Measurements from ENCODE around the gene SLCO1B3. TPM values are rescaled to one million over a fixed set of nuclear protein-coding genes. Genes with fewer than 3 reads are reported as not detected.

Gene SLCO1B3
- total and polyA plus RNA-seq, 2 of the 4 experiments (the other 2 are of a cell fraction), result not detected

DNA sequence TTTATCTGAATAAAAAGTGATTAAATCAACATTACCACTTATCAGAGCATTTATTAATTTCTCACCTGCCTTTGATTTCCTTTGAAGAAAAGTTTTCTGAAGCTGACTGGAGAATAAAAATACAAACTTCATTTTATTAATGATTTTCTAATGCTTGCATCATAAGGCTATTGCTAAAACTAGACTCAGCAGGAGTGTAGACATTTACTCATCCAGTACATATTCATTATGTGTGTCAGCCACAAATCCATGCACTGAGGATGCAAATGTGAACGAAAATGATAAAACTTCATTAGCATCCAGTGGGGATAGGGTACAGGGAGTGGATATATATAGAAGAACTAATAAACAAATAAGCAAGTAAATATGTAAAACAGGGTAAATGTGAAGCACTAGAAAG is 74.6 kb downstream of the SLCO1B3 start:
- H2BK120ac ChIP-seq (ENCODE audit: low read depth, low read length), result no peak overlapping the region
- no peak overlapping the region for H3K4me2 ChIP-seq (ENCODE audit: low read depth, low read length)
- H3K56ac ChIP-seq (ENCODE audit: extremely low read depth, insufficient read depth, low read length), result no peak overlapping the region
- TF ChIP-seq MXI1 (IDR thresholded peaks at IDR 0.05; ENCODE audit: borderline replicate concordance, low read depth, low read length), result no peak
- no peak for TF ChIP-seq RAD21 (IDR thresholded peaks at IDR 0.05; ENCODE audit: low read length)
- TF ChIP-seq MAZ (IDR thresholded peaks at IDR 0.05; ENCODE audit: borderline replicate concordance, low read depth, low read length), result no peak
- no peak for TF ChIP-seq POLR2A (IDR thresholded peaks at IDR 0.05; ENCODE audit: low read depth, low read length)
- TF ChIP-seq SMC3 (IDR thresholded peaks at IDR 0.05; ENCODE audit: low read depth, low read length), result no peak
- no peak for TF ChIP-seq RCOR1 (IDR thresholded peaks at IDR 0.05; ENCODE audit: insufficient replicate concordance, low read length)
- TF ChIP-seq BHLHE40 (IDR thresholded peaks at IDR 0.05; ENCODE audit: low read depth, low read length), result no peak
- no peak for TF ChIP-seq RFX5 (IDR thresholded peaks at IDR 0.05; ENCODE audit: low read depth, low read length)
- no peak for TF ChIP-seq CEBPB (IDR thresholded peaks at IDR 0.05; ENCODE audit: low read depth, low read length)
- no peak for TF ChIP-seq NFE2L2 (IDR thresholded peaks at IDR 0.05; ENCODE audit: low read depth, low read length)
- no peak for TF ChIP-seq MAFK (IDR thresholded peaks at IDR 0.05; ENCODE audit: low read depth, low read length)
- TF ChIP-seq, protein P1, sequence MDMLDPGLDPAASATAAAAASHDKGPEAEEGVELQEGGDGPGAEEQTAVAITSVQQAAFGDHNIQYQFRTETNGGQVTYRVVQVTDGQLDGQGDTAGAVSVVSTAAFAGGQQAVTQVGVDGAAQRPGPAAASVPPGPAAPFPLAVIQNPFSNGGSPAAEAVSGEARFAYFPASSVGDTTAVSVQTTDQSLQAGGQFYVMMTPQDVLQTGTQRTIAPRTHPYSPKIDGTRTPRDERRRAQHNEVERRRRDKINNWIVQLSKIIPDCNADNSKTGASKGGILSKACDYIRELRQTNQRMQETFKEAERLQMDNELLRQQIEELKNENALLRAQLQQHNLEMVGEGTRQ (IDR thresholded peaks at IDR 0.05; ENCODE audit: low read depth, low read length), result no peak
- no peak for TF ChIP-seq CHD1 (IDR thresholded peaks at IDR 0.05; ENCODE audit: low read depth, low read length)
- no peak overlapping the region for H2BK20ac ChIP-seq (ENCODE audit: low read depth, low read length)
- no peak overlapping the region for H3K9ac ChIP-seq (ENCODE audit: low read depth, low read length)
- no peaks in the 10 kb centered on the region for H3K36me3 ChIP-seq (ENCODE audit: control insufficient read depth, insufficient read depth, low read length)
- H3K4me1 ChIP-seq (ENCODE audit: control insufficient read depth, insufficient read depth, low read length), result no peaks in the 10 kb centered on the region
- dilution Hi-C loops (cut with HindIII; ENCODE audit: low sequenced_read_pairs, unreplicated experiment), result no loop called here
- ChIA-PET POLR2A (ENCODE audit: unreplicated experiment) (no interaction called here), CTCF (no interaction called here)
- no peak for ATAC-seq (ENCODE audit: low read depth)
- no peak overlapping the region for H3K27ac ChIP-seq (ENCODE audit: insufficient read depth, low read length)
- no peaks in the 10 kb centered on the region for H3K9me1 ChIP-seq (ENCODE audit: insufficient read depth, low read length)
- no peak overlapping the region for H2AFZ ChIP-seq (replicated peaks; ENCODE audit: low read length, poor library complexity)
- H3K23ac ChIP-seq (ENCODE audit: low read depth, low read length), result no peak overlapping the region
- H2BK5ac ChIP-seq (ENCODE audit: low read depth, low read length, poor library complexity, severe bottlenecking), result no peak overlapping the region
- H2BK15ac ChIP-seq (ENCODE audit: low read depth, low read length), result no peak overlapping the region
- H2AK5ac ChIP-seq (ENCODE audit: low read depth, low read length), result no peak overlapping the region
- no peaks in the 10 kb centered on the region for H3K9me3 ChIP-seq (ENCODE audit: control insufficient read depth, insufficient read depth, low read length)
- H3K18ac ChIP-seq (ENCODE audit: low read depth, low read length), result no peak overlapping the region
- H4K20me1 ChIP-seq (ENCODE audit: insufficient read depth, low read length), result no peaks in the 10 kb centered on the region
- H3K14ac ChIP-seq (replicated peaks; ENCODE audit: low read depth, low read length), result no peak overlapping the region
- no peak overlapping the region for H4K5ac ChIP-seq (ENCODE audit: low read depth, low read length)
- H3K4ac ChIP-seq (ENCODE audit: low read depth, low read length), result no peak overlapping the region
- no peak for DNase-seq
- H2AK9ac ChIP-seq (replicated peaks; ENCODE audit: low read depth, low read length, poor library complexity), result no peak overlapping the region
- H3K27me3 ChIP-seq (ENCODE audit: control insufficient read depth, insufficient read depth, low read length), result no peaks in the 10 kb centered on the region
- H3K4me3 ChIP-seq (ENCODE audit: insufficient read depth, low read depth, low read length), result no peak overlapping the region
- no peaks in the 10 kb centered on the region for H3K79me1 ChIP-seq (ENCODE audit: low read depth in 1 of 2, low read length in 2 of 2)
- no peak overlapping the region for H4K8ac ChIP-seq (ENCODE audit: low read depth in 2 of 2, low read length in 2 of 2)
- BruUV-seq (replicated peaks), result no TSS peak
- WGBS, 2 experiments (ENCODE audit: extremely low coverage in 2 of 2, insufficient read length in 1 of 2), result no CpG with 5 or more reads among the region's 1 CpG
- intact Hi-C loops (cut with micrococcal nuclease), result no loop called here
- in situ Hi-C loops (cut with MboI; ENCODE audit: low sequenced_read_pairs), result no loop called here
- H4K91ac ChIP-seq (ENCODE audit: insufficient read depth, low read depth, low read length), result no peak overlapping the region
